Ammon's horn (tissue), 1 donor: ENCODE results near the gene TFAM.
A peak's percentile ranks its signal among the peaks of the same experiment; 100 is the strongest.
"Not testable (repeated sequence)": the region's sequence is repeated elsewhere in the genome, so short reads cannot be mapped to it uniquely, and the experiment has no call there.

Experiments
- DNase-seq: peaks from one replicate; pipeline ENCODE4 v3.0.0-alpha.2; 2016; ENCODE audit warnings: low spot score

Gene TFAM

GRCh38 chr10:58372607-58373441 is 12.4 kb upstream of the TFAM start:
- DNase-seq = no peak

GRCh38 chr10:58373442-58373827 is 11.8 kb upstream of the TFAM start:
- no peak for DNase-seq

DNA sequence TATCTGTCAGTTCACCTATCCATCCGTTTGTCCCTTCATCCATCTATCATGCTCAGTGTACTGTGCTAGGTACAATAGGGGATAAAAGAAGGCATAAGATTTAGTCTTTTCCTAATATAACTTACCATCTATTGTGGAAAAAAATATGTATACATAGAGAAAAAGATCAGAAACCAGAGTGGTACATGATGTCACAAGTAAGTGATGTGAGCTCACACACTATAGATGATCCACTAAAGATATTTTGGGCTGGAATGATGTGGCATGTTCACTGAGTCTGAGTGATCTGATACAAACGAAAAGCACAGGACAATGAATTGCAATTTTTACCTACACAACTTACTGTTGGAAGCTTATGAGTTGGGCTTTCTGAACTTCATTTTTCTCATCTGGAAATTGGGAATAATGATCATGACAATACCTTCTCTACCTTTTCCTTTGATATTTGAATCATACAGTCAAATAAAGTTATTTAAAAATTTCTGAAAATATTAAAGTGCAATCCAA is 2.7 kb upstream of the TFAM start:
- DNase-seq = no peak

GRCh38 chr10:58384095-58384494 is 1.1 kb upstream of the TFAM start:
- DNase-seq = peak; percentile 18

DNA sequence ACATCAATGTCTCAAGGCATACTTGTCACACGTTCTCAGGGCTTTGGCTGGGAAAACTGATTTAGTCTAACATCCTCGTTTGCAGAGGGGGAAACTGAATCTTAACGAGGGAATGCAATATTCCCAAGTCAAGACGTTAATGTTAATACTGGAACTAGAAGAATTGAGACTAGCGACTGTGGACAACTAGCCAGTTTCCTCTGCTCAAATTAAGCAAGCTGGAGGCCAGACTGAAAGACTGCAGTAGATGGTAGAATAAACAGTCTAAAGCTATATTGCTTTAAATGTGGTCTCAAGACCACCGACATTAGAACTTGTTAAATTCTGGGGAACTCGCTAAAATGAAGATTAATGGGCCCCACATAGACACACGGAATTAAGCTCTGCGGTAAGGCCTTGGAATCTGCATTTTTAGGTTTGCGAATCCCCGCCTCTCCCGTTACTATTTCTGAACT is 639 bp upstream of the TFAM start:
- peak; percentile 27 for DNase-seq

DNA sequence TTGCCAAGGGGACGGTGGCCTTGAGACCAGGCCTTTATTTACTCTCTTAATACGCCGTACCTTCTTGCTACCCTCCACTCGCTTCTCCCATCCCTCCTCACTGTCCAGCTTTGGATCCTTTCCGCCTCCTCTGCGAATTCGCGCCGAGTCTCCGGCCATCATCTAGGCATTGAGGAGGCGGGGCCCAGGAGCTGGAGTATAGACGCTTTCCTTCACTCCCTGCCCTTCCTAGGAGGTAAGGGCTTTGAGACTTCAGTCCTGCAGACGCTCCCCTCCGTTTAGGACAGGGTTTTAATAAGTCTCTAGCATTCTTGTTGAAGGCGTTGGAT is 538 bp downstream of the TFAM start:
- DNase-seq = no peak

DNA sequence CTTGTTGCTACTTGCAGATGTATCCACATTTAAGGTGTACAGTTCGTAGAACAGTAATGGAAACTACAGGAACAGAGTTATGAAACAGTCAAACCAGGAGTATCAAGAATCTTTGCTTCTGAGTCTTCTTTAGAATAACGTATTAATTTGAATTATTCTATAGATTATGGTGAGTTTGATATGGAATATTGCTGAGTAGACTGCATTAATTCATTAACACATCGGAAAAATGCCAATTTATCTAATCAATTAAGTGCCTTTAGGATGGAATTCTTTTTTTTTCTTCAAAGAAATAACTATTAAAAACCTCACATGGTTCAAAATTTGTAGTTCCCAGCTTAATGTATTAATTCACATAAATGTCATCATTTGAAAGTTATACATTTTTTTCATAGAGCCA is 3.8 kb downstream of the TFAM start:
- DNase-seq = no peak

DNA sequence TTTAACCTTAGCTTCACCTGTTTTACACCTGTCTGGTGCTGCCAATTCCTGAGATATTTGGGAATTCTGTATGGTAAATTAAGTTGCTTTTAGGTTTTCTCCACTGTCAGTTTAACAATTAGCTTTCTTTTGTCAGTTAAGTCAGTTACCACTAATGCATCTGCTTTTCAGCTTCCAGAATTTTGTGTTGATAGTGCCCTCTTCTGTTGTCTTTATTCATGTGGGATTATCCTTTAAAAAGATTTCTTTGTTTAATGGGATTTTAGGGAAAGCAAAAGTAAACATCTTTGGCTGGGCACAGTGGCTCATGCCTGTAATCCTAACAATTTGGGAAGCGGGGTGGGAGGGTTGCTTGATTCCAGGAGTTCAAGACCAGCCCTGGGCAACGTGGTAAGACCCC is 8.1 kb downstream of the TFAM start:
- DNase-seq = no peak

DNA sequence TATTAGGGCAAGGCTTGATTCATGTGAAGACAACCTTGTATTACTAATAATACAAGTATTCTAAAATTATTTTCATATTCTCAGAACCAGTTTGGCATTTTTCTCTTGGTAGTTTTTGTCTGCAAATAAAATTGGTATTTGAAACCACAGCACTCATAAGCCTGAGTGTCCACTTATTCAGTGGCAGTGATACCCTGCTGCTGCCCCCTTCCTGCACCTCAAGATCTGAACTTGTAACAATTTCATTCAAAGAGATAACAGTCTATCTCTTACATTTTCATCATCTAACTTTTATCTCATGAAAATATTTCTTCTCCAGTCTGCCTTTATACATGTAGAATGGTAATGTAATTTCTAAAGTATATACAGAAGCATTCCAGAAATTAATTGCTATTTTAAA is 9.3 kb downstream of the TFAM start:
- no peak for DNase-seq

DNA sequence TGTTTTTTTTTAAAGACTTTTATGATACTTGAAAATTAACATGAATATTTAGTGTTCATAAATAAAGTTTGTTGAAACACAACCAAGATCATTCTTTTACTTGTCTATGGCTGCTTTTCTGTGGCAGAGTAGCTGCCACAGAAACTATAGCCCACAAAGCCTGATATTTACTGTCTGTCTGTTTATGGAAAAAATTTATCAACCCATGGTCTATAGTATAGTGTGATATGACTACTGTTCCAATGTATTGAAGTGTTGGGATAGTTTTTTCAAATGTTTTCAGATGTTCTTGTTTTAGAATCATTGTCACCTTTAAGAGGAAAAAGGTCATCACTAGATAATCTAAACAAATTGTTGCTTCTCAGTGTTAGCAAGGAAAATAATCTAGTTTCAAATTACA is 10.8 kb downstream of the TFAM start:
- no peak for DNase-seq

GRCh38 chr10:58397830-58398229 is 12.6 kb downstream of the TFAM start:
- no peak for DNase-seq

- no peak for DNase-seq
Observed at GRCh38 chr10:58399410-58399809, 14.2 kb downstream of the TFAM start.

DNA sequence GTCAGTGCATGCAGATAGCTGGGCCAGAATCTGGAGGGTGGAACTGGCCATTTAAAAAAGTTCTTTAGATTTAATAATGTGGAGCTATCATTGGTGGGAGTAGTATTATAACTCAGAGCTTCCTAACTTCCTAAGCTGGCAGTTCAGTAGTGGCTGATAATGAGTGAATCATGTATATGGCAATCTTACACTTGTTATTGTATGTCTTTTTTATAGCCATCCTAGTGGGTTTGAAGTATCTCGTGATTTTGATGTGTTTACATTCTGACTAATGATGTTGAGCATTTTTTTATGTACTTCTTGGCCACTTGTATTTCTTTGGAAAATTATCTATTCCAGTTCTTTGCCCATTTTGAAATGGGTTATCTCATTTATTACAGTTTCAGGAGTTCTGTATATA is 15.4 kb downstream of the TFAM start:
- DNase-seq = no peak

GRCh38 chr10:58404001-58404400 is 18.8 kb downstream of the TFAM start:
- no peak for DNase-seq

GRCh38 chr10:58409956-58410610 is 24.9 kb downstream of the TFAM start:
- DNase-seq = no peak

DNA sequence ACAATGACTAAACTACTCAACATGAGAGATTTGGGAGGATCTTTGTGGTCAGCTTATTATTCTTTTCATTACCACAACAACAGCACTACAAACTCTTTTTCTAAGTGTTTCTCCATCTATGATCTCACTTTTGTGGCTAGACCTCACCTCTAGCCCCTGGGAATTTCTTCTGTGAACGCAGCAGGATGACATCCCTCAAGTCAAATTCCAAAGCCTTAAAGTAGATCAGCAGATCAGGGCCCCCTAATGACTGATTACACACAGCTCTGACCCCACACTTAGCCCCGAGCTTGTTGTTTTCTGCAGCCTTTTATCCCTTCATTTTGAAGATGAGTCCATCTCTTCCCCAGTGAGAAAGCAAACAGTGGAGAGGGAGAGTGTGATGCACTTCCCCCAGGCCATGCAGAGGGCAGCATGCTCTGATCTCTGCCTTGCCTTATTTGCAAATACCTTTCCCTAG is 27.3 kb downstream of the TFAM start:
- DNase-seq = no peak

- peak; percentile 45 for DNase-seq
Observed at GRCh38 chr10:58414270-58415041, 29.2 kb downstream of the TFAM start.

DNA sequence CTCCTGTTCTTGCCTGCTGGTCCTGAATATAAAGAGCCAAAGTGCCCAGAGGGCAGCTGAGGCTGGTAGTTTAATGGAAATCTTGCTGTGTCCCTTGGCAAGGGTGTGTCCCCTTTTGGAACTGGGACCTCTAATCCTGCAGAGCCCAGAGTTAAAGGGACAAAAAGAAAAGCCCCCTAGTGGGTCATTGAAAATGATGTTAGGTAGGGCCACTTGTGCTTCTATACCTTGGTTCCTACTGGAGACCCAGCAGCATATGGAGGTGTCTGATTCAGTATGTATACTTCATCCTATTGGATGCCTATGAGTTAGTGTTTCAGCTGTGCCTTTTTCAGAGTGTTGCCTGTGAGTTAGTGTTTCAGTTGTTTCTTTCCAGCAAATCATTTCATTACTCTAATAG is 30.5 kb downstream of the TFAM start:
- DNase-seq = no peak

GRCh38 chr10:58417902-58418301 is 32.7 kb downstream of the TFAM start:
- not testable (repeated sequence) for DNase-seq

GRCh38 chr10:58424176-58424575 is 39.0 kb downstream of the TFAM start:
- no peak for DNase-seq

DNA sequence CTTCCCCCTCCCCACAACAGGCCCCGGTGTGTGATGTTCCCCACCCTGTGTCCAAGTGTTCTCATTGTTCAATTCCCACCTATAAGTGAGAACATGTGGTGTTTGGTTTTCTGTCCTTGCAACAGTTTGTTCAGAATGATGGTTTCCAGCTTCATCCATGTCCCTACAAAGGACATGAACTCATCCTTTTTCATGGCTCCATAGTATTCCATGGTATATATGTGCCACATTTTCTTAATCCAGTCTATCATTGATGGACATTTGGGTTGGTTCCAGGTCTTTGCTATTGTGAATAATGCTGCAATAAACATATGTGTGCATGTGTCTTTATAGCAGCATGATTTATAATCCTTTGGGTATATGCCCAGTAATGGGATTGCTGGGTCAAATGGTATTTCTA is 43.2 kb downstream of the TFAM start:
- DNase-seq = not testable (repeated sequence)

DNA sequence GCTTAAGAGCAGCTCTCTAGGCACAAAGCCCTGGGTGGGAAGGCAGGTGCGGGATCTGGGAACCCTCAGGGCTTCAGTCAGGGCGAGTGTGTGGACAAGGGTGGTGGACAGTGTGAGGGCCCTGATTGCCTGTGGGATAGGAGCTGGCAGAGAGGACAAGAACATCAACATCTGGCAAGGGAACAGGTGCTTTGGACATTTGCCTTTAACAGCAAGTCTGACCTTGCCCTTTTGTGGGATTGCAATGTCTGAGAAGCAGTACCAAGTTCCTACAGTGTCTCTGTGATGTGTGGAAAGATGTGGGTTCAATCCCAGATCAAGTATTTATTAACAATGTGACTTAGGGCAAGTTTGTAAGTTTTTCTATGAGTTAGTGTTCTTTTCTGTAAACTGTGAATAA is 46.7 kb downstream of the TFAM start:
- DNase-seq = no peak

DNA sequence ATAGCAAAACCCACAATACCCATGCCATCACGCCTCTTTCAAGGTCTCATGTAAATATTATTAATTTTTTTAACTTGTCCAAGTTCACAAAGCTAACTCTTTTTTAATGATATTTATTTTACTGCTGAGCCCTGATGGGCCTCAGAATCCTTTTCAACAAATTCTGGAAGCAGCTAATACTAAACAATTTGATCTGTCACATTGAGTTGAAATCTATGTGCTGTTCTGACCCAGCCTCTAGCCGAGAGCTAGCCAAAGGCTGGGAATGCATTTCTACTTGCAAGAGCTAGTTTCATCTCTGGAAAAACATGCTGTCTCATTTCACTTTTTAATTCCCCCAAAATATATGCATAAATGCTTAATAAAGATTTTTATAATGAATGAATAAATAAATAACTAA is 47.9 kb downstream of the TFAM start:
- no peak for DNase-seq
